Measurements from ENCODE around the gene SMG5.

The SMG5 gene

DNA sequence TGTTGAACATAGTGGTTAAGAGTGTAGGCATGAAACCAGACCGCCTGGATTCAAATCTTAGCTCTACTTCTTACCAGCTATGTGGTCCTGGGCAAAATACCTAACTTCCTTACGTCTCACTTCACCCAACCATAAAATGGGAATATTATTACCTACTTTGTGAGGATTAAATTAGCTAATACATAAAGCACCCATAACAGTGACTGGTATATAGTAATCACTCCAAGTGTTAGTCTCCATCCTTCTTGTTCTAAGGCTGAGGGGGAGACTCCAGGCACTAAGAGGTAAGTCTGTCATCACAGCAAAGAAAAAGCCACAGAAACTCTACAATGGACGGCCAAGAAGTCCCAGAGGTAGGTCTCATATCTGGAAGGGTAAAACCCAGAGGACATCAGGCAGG lies 2.8 kb downstream of the SMG5 start:
- no peak for DNase-seq

DNA sequence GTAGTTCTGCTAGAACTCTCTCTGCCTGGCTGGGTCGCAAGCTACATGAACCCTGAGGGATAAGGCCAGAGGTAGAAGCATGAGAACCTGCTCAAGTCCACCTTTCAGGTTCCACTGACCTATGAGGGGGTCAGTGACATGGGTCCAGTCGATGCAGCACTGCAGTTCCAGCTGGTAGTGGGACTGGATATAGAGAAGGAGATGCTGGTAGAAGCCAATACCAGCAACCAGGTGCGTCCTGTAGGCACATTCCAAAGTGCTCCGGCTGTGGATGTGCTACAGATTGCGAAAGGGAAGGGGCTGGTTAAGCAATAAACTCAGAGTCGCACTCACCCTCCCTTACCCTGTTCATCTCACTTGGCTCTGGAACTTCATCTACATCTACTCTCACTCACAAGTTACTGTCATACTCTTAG lies 5.7 kb downstream of the SMG5 start:
- no peak for DNase-seq

GRCh38 chr1:156276532-156276931 lies 6.1 kb downstream of the SMG5 start:
- no peak for DNase-seq

GRCh38 chr1:156270314-156270713 lies 12.3 kb downstream of the SMG5 start:
- DNase-seq = no peak

GRCh38 chr1:156268336-156268735 lies 14.3 kb downstream of the SMG5 start:
- DNase-seq = no peak

- no peak for DNase-seq
Observed at GRCh38 chr1:156266051-156266450, 16.6 kb downstream of the SMG5 start.

GRCh38 chr1:156263288-156263655 lies 19.4 kb downstream of the SMG5 start:
- DNase-seq = no peak

- no peak for DNase-seq
Observed at GRCh38 chr1:156262461-156263287, 20.0 kb downstream of the SMG5 start.

DNA sequence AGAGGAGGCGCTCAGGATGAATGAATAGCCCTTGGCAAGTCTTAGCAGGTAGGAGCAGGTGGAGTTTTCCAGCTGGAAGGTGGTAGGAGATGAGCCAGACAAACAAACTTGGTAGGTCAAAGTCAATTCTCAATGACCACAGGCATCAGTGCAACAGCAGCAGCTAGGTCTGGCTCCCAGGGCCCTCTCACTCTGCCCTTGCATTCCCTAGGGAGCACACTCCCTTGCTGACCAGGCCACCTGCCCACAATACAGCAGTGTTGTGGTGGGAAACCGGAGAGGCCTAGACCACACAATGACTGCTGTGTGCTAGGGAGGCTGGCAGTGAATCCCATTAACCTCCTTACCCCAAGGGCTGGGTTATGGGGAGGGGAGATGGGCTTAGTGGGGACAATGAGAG lies 21.7 kb downstream of the SMG5 start:
- DNase-seq = no peak

DNA sequence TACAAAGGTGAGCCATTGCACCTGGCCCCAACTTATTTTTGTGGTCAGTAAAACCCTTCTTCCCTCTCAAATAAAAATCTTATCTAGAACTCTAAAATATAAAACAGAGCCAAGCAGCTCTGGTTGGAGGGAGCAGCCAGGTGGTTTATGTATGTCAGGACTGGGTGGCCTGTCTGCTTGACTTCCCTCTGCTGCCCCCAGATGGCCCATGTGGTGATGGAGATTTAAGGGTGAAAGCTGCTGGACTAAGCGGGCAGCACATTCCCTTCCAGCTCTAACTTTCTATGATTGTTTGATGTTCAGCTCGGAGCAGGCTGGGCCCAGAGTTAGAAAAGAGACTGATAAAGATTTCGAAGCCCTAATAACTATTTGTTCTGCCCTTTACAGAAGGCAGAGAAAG lies 22.8 kb downstream of the SMG5 start:
- no peak for DNase-seq

DNA sequence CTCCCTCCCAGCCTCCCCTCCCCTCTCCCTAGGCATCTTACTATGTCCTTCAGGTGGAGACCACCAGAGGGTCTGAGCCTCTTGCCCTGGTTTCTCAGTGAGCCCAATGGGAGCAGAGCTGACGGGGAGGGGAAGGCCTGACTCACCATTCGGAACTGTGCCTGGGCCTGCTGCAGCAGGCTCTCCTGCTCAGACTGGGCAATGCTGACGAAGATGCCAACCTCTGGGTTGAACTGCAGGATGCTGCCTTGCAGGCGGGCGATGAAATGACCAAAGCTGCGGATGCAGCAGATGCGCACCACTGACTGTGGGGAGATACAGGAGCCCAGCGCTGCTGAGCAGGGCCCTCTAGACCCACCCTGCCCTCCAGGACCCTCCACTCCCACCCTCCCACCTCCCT lies 23.8 kb downstream of the SMG5 start:
- no peak for DNase-seq

- no peak for DNase-seq
Observed at GRCh38 chr1:156257711-156258110, 24.9 kb downstream of the SMG5 start.

DNA sequence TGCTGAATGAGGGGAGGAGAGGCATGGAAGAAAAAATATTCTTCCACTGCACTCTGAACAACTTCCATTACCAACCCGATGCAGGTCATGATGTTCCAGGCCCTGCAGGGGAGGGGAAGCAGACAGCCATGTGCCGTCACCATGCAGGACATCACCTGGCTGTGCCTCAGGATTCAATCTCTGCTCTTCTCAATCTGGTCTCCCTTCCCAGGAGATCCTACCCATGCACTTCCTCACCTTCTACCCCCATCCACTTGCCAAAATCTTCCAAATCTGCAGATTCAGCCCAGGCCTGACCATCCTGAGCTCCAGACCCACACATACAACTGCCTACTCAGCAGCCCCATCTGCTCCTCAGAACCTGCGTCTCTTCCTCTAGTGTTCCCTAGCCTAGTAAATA lies 29.0 kb downstream of the SMG5 start:
- no peak for DNase-seq

DNA sequence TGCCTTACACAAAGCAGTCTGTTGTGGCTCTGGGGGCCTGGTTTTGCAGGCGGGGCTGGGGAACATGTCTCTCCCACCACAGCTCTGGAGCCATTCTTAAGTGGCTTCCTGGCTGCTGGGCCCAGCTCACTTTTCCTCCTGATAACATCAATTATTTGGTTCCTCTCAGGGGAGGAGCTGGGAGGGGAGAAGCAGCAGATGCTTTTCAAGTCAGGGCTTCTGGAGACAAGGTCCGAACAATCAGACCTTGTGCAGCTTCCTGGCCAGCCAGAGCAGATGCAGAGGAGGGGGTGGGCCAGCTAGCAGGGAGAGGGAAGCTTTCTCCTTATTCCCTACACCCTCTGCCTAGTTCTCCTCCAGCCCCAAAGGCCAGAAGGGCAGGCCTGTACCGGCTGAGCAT lies 31.1 kb downstream of the SMG5 start:
- DNase-seq = no peak

DNA sequence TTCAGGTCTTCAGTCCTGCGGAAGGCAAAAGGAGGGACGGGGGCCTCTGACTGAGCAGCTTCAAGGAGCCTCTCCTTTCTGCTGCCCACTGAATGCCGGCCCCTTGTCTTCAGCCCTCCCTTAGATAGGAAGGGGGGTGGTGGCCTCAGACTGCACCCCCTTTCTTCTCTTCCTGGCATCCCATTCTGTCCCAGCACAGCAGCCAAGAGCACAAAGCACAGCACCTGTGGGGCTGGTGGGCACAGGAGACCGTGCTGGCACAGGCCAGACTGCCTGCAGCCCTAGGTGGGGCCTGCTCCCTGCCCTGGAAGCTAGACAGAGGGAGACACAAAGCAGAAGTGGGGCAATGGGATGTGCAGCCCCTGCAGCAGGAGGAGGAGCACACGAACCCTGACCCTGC lies 33.0 kb downstream of the SMG5 start:
- no peak for DNase-seq

- DNase-seq = no peak
Observed at GRCh38 chr1:156248323-156248683, 34.3 kb downstream of the SMG5 start.

- DNase-seq = no peak
Observed at GRCh38 chr1:156247460-156248322, 34.9 kb downstream of the SMG5 start, which contains the start of gene PAQR6. PAQR6 (minus strand) TSS chr1:156248056; CDS start chr1:156246731, 1,325 bp downstream.

DNA sequence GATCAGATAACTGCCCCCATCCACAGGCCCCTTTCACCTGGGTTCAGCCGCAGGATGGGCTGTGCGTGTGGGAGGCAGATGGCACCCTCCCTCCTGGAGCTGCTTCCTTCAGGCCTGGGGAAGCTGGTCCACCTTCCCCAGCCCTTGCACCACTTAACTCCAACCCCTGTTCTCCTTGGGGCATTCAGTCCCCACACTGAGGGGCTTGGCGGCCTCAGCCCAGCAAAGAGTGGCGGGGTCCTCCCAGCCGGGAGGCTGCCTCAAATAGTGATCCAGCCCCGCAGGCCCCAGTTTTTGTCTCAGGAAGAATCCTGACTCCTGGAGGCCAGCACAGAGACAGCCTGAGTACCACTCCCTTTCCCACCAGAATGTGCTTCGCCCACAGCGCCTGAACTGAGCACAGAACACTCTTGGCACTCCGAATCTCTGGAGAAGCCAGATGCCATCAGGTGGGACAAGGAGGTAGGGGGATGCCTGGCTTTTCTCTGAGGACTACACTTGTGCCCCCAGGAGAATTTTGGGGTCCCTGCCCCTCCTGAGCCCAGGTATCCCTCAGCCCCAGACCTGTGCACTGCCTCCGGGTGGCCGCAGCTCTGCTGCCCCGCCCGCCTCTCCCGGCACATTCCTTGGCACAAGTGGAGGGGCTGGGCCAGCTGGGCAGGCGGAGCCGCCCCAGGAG lies 35.7 kb downstream of the SMG5 start:
- DNase-seq = no peak

DNA sequence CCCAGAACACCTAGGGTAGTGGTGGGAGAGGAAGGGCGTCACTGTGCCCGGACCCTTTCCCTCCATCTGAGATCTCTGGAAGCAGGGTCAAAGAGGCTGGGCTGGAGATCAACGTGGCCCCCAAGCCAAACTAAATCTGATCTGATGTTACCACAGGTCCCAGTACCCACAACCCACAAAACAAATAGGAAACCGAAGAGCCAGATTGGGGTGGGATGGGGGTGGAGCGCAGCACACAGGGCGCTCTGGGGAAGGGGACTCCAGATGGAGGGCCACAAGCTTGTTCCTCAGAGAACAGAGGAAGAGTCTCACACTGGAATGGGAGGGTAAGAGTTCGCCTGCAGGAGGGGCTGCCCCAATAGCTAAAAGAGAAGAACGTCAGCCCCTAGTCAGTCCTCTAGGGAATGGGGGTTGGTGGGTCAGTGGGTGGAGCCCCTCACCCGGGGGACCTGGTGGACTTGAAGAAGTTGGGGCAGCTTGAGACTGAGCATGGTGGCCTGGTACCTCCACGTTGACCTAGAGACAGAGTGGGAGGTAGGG lies 36.3 kb downstream of the SMG5 start:
- no peak for DNase-seq

GRCh38 chr1:156245451-156246232 lies 37.0 kb downstream of the SMG5 start:
- DNase-seq = peak; percentile 22

DNA sequence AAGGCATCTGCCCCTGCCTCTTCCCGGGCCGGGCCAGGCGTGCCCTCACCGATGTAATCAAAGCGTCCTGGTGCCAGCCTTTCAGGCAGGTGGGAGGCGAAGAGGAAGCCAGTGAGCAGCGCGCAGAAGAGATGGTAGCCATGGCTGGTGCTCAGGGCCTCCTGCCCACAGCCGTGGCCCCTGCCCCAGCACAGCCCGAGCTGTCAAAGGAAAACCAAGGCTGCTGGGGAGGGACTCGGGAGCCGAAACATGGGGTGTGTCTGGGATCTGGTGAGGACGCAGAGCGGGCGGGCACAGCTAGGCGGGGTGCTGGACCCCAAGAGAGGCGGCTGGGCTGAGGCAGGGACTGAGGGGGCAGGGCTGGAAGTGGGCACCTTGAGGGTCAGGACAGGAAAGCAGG lies 37.9 kb downstream of the SMG5 start:
- no peak for DNase-seq

DNA sequence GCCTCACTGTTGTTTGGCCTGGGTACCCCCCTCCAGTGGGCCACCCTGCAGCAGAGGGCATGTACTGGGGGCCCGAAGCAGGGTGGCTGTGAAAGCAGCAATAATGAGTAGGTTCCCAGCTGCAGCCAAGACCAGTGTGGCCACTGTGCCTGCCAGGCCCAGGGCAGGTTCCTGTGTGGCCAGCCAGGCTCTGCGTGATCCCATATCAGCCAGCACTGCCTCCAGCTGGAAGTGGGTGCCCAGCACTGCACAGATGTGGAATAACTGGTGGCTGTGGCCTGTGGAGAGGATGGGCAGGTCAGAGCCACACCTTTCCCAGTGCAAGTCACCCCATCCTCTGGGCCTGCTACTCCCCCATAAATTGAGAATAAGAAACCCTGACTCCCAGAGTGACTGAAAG lies 38.5 kb downstream of the SMG5 start:
- no peak for DNase-seq

Measured in central memory CD4-positive, alpha-beta T cell (primary cell).